Body of pancreas (tissue), 4 donors: ENCODE measurements around the gene VKORC1L1. TPM values are rescaled to one million over a fixed set of nuclear protein-coding genes. Genes with fewer than 3 reads are reported as not detected.
"Not testable (repeated sequence)": the region's sequence is repeated elsewhere in the genome, so short reads cannot be mapped to it uniquely, and the experiment has no call there.

Source experiments
- ATAC-seq: fragments of 150-250 bp; one replicate; pipeline ENCODE4 v1.9.1; 2016
- DNase-seq, 4 donors: peaks; one replicate each; pipeline ENCODE4 v3.0.0-alpha.2; 2019
- H3K27ac ChIP-seq, 4 donors: fragments of 200-600 bp; sonication (generic); 1 replicate in 3 of 4; 2 replicates in 1 of 4; pipeline versions ENCODE4 v1.5.1 to v1.6.1; 2016 to 2019; ENCODE audit warnings: mild to moderate bottlenecking in 1 of 4, mixed read lengths in 1 of 4, moderate library complexity in 1 of 4
- H3K27me3 ChIP-seq, 2 donors: fragments of 200-600 bp; sonication (generic); one replicate each; pipeline ENCODE4 v1.6.0; 2016; ENCODE audit warnings: mild to moderate bottlenecking in 1 of 2
- H3K36me3 ChIP-seq, 2 donors: fragments of 200-600 bp; sonication (generic); replicated peaks in 1 of 2; 2 replicates each; pipeline ENCODE4 v1.5.1; 2016; ENCODE audit warnings: low read depth in 2 of 2; ENCODE audit not compliant: insufficient read depth in 1 of 2
- H3K4me1 ChIP-seq: fragments of 200-600 bp; sonication (generic); one replicate; pipeline ENCODE4 v1.6.0; 2016
- H3K4me3 ChIP-seq, 2 donors: fragments of 200-600 bp; sonication (generic); 1 replicate in 1 of 2; 2 replicates in 1 of 2; pipeline ENCODE4 v1.5.1; 2016 to 2019
- H3K9me3 ChIP-seq, 3 donors: fragments of 200-600 bp; sonication (generic); 1 replicate in 2 of 3; 2 replicates in 1 of 3; pipeline ENCODE4 v1.5.1; 2016
- POLR2A ChIP-seq, 3 donors: fragments of 450-650 bp; IDR thresholded peaks; one replicate each; pipeline ENCODE4 v1.6.1; 2016; ENCODE audit warnings: antibody characterized with exemption in 3 of 3, mild to moderate bottlenecking in 2 of 3
- WGBS, 2 donors: methylation state at CpG; one replicate each; pipeline ENCODE4 v1.1.5; 2017; 5-methylcytosine and 5-hydroxymethylcytosine counted together
- intact Hi-C: fragments of 100-400 bp; cut with DNase I; formaldehyde crosslinking; loops from one replicate; pipeline ENCODE4 v1.15.1; 2023
- total RNA-seq, 2 donors: library from RNA; depleted of rRNA; stranded (reverse); fragments of >200 nt; gene quantifications; one replicate each; pipeline ENCODE4 v1.1.0, GENCODE V29; 2016
- TF ChIP-seq, protein P1 (sequence below), 7 experiments: fragments of 450-650 bp in 4 of 7; fragments of 200-600 bp in 3 of 7; sonication (generic) in 3 of 7; IDR thresholded peaks; one replicate each; pipeline ENCODE4 v1.5.1; 2016 to 2019; ENCODE audit warnings: antibody characterized with exemption in 7 of 7

VKORC1L1 gene
- total RNA-seq, 2 donors from 2014 or later, result 9.9 to 18.8 TPM

DNA sequence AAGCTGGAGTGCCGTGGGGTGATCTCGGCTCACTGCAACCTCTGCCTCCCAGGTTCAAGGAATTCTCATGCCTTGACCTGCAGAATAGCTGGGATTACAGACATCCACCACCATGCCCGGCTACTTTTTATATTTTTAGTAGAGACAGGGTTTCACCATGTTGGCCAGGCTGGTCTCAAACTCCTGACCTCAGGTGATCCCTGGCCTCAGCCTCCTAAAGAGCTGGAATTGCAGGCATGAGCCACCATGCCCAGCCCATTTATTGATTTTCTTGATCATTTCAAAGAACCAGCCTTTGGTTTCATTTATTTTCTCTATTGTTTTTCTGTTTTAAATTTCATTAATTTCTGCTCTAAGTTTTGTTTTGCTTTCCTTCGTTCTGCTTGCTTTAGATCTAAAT lies 58.8 kb downstream of the VKORC1L1 start:
- TF ChIP-seq, protein P1, sequence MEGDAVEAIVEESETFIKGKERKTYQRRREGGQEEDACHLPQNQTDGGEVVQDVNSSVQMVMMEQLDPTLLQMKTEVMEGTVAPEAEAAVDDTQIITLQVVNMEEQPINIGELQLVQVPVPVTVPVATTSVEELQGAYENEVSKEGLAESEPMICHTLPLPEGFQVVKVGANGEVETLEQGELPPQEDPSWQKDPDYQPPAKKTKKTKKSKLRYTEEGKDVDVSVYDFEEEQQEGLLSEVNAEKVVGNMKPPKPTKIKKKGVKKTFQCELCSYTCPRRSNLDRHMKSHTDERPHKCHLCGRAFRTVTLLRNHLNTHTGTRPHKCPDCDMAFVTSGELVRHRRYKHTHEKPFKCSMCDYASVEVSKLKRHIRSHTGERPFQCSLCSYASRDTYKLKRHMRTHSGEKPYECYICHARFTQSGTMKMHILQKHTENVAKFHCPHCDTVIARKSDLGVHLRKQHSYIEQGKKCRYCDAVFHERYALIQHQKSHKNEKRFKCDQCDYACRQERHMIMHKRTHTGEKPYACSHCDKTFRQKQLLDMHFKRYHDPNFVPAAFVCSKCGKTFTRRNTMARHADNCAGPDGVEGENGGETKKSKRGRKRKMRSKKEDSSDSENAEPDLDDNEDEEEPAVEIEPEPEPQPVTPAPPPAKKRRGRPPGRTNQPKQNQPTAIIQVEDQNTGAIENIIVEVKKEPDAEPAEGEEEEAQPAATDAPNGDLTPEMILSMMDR (IDR thresholded peaks at IDR 0.05), result no peak
- no peak overlapping the region for H3K27ac ChIP-seq
- DNase-seq, result no peak
- H3K9me3 ChIP-seq, result no peaks in the 10 kb centered on the region
- WGBS, 2 donors, result 83 to 97% methylated on average over 4 of the region's 4 CpGs
- no peak overlapping the region for H3K4me3 ChIP-seq
- H3K27me3 ChIP-seq, result no peaks in the 10 kb centered on the region
- intact Hi-C loops, result no loop called here
- ATAC-seq, result no peak
- H3K4me1 ChIP-seq, result peaks cover 11% of the 10 kb centered on the region
- H3K36me3 ChIP-seq, result no peaks in the 10 kb centered on the region

DNA sequence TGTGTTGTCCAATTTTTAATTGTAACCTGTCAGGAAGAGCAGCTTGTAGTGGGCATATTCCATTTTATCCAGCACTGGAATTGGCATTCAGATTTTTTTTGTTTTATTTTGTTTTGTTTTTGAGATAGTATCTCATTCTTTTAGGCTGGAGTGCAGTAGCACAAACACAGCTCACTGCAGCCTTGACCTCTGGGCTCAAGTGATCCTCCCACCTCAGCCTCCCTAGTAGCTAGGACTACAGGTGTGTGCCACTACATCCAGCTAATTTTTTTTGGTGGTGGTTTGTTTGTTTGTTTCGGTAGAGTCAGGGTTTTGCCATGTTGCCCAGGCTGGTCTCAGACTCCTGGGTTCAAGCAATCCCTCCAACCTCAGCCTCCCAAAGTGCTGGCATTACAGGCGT lies 64.4 kb downstream of the VKORC1L1 start:
- Histone ChIP-seq H3K4me3 (no peak overlapping the region), H3K36me3 (no peaks in the 10 kb centered on the region), H3K4me1 (no peaks in the 10 kb centered on the region), H3K27me3 (no peaks in the 10 kb centered on the region), H3K9me3 (no peaks in the 10 kb centered on the region), H3K27ac (no peak overlapping the region)
- intact Hi-C loops, result no loop called here
- 92 to 100% methylated on average over 2 of the region's 2 CpGs for WGBS, 2 donors
- no peak for DNase-seq
- no peak for ATAC-seq
- TF ChIP-seq, protein P1 (IDR thresholded peaks at IDR 0.05), result no peak
- no peak for TF ChIP-seq POLR2A (IDR thresholded peaks at IDR 0.05)

DNA sequence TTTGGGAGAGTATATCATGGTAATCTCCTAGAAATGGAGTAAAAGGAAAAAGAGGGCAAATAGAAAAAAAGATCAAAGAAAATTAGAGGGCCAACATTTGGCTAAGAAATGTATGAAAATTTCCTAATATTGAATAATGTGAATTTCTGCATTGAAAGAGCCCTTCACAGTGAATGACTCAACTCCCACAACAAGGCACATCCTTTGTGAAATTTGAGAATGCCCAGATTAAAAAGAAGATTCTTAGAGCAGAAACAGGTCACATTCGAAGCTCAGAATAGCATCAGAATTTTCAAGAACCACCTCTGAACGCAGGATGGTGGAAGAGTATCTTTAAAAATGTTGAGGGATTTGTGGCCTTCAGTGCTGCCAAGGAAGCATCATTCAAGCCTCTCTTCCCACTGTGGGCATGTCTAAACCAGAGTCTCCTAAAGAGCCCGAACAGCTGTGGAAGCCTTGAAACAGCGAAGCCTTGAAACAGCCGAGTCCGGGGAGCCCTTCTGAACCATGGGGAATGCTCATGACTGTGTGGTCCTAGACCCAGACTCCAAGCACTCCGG lies 65.5 kb downstream of the VKORC1L1 start:
- H3K9me3 ChIP-seq, result no peaks in the 10 kb centered on the region
- no peaks in the 10 kb centered on the region for H3K27me3 ChIP-seq
- intact Hi-C loops, result no loop called here
- no peaks in the 10 kb centered on the region for H3K4me1 ChIP-seq
- no peak overlapping the region for H3K4me3 ChIP-seq
- DNase-seq (no peak), ATAC-seq (no peak)
- no peak overlapping the region for H3K27ac ChIP-seq
- no peaks in the 10 kb centered on the region for H3K36me3 ChIP-seq
- TF ChIP-seq, protein P1 (IDR thresholded peaks at IDR 0.05), result no peak
- no peak for TF ChIP-seq POLR2A (IDR thresholded peaks at IDR 0.05)
- 91 to 94% methylated on average over 7 of the region's 7 CpGs for WGBS, 2 donors

DNA sequence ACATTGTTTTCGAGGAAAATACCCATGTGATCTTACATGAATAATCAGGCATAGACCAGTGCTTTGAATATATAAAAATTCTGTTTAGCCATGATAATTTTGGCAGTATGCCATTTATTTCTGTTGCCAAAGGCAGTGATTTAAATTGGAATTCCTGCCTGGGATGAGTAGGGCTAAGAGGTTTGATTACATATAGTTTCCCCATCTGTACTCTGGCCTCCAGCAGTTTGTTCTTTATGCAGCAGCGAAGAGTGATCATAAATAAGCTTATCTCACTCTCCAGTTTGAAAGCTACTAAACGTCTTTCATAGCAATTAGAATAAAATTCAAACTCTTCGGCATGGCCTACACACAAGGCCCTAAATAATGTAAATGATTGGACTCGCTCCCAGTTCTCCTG lies 72.9 kb downstream of the VKORC1L1 start:
- intact Hi-C loops, H3K36me3 ChIP-seq, DNase-seq, H3K4me3 ChIP-seq, H3K27ac ChIP-seq, H3K4me1 ChIP-seq, H3K27me3 ChIP-seq, ATAC-seq, H3K9me3 ChIP-seq: not testable (repeated sequence)
- WGBS, 2 donors, result 78 to 100% methylated on average over 1 of the region's 5 CpGs

DNA sequence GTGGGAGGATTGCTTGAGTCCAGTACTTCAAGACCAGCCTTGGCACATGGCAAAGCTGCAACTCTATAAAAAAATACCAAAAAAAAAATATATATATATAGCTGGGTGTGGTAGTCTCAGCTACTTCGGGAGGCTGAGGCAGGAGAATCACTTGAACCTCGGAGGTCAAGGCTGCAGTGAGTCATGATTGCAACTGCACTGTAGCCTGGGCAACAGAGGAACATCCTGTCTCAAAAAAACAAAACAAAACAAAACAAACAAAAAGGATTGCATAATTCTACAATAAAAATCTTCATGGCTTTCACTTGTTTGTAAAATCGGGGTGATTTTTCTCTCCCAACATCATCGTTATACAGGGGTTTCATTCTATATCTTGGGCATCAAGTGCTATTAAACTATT lies 74.0 kb downstream of the VKORC1L1 start:
- peak in 1 of 4 donors; percentile 16 for DNase-seq

More for the DNA sequence above, 74.0 kb downstream of the VKORC1L1 start:
- no peaks in the 10 kb centered on the region for H3K27me3 ChIP-seq
- no peak overlapping the region for H3K27ac ChIP-seq
- 80 to 84% methylated on average over 4 of the region's 4 CpGs for WGBS, 2 donors
- TF ChIP-seq, protein P1 (IDR thresholded peaks at IDR 0.05), result no peak
- TF ChIP-seq POLR2A (IDR thresholded peaks at IDR 0.05), result no peak
- H3K4me1 ChIP-seq, result peaks cover 3% of the 10 kb centered on the region
- H3K36me3 ChIP-seq, result no peaks in the 10 kb centered on the region
- no peak overlapping the region for H3K4me3 ChIP-seq
- intact Hi-C loops, result no loop called here
- peak; percentile 55 for ATAC-seq
- no peaks in the 10 kb centered on the region for H3K9me3 ChIP-seq
